HG03097 (cell line): Measurements from ENCODE around the gene MST1.
"Not testable (repeated sequence)": the region's sequence is repeated elsewhere in the genome, so short reads cannot be mapped to it uniquely, and the experiment has no call there.

Experiments used
- ATAC-seq: cut with Tn5 transposase; IDR thresholded peaks from one replicate; pipeline ENCODE4 v1.9.1; 2021; ENCODE audit not compliant: unreplicated experiment, low FRiP score

The MST1 gene

DNA sequence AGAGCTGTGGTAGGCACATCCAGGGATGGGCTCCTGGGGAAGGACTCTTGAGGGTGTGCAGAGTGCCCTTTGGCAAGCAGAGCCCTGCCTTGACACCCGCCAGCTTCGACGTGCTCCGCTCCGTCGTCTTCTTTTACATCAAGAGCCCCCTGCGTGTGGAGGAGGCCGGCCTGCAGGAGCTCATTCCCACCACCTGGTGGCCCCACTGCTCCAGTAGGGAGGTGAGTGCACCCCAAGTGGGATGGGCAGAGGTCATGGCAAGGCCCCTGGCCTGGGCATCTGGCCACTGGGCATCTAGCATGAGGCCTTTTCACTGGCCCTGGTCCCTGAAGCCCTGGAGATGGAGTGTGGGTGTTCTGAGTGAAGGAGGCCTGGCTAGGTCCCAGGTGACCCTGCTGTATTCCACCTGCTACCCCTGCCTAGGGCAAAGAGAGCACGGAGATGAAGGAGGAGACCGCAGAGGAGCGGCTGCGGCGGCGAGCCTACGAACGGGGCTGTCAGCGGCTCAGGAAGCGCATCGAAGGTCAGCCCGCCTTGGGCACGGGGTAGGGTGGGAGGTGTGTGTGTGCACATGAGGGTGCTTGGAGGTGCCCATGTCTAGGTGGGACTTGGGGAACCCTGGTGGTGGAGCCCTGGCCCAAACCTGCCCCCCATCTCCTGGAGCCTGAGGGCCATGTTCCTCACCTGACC lies 12.3 kb upstream of the MST1 start:
- no peak for ATAC-seq

DNA sequence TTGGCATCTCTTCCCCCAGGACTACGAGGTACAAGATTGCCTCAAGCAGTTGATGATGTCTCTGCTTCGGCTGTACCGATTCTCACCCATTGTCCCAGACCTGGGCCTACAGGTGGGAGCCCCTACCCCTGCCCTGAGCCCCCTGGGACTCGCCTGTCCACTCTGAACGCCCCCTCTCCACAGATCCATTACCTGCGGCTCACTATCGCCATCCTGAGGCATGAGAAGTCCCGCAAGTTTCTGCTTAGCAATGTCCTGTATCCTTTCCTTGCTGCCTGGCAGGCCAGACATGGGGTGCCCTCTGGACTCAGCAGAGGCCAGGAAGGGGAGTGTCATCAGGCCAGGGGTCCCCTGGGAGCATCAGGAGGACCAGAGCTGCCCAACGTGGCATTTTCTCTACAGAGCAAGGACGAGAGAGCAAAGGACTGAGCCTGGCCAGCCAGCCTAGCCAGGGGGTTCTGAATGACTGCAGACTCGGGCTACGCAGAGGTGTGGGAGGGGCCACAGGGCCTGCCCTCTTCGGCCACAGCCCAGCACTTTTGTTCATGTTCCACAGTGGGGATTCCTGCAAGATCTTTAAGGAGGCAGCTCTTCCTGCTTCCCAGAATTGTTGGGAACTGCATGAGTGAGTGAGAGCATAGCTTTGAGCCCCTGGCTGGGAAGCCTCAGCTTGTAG lies 11.3 kb upstream of the MST1 start:
- ATAC-seq = no peak

DNA sequence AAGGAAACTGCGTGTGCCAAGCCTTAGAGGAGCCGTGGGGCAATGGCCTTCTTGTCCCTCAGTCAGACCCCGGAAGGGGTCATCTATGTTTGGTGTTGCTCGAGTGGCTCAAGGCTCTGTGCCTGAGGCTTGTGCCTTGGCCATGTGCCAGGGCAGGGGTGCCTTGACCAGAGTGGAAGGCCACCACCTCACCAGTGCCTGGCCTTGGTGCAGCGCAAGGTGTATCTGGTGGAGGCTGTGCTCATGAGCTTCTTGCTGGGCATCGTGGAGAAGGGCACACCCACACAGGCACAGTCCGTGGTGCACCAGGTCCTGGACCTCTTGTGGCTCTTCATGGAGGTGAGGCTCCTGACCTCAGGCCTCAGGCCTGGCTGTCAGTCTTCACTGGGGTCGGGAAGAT lies 10.7 kb upstream of the MST1 start:
- no peak for ATAC-seq

DNA sequence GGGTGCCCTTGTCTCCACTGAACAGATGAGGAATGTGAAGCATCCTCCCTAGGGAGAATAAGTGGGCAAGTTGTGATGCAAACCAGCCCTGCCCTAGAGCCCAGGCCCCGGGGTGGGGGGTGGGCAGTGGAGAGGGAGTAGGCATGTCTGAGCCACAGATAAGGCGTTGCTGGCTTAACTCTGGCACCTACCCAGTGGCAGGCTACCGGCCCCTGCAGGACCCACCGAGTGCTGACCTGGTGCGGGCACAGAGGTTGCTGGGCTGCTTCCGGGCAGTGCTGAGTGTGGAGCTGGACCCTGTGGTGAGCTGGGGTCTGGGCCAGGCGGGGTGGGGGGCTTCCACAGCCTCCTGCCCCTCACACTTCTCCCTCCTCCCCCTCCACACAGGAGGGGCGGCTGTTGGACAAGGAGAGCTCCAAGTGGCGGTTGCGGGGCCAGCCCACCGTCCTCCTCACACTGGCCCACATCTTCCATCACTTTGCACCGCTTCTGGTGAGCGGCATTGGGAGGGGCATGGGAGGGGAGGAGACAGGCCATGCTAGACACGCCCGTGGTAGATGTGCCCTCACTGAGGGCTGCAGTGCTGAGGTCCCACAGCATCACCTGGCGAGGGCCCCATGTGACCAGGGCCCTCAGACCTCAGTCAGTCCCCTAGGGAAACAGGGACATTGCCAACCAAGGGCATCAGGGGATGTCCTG lies 10.2 kb upstream of the MST1 start:
- no peak for ATAC-seq

DNA sequence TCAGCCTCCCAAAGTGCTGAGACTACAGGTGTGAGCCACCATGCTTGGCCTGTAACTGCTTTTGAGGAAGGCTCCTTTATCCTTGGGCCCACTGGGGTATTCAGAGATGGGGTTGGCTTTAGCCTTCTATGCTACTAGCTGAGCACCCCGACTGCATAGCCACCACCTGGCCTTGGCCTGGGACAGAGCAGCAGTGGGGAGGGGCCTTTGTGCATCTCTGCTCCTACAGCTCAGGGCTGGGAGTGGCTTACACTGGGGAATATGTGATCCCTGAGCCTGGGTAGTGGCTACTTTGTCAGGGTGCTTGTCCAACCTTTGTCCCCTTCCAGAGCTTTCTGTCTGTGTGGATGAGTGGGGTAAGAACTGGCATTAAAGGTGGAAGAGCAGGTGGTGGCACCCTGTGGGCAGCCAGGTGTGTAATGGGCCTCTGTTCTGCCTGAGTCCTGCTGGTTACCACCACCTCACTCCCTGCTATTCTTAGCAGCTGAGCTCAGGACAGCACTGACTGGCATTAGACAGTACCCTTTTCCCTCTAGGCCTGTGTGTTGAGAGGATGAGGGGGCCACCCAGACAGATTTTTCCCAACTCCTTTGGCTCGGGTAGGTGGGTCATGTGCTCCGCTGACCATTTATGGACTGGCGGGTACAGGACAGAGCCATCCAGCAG lies 6.2 kb upstream of the MST1 start:
- not testable (repeated sequence) for ATAC-seq

DNA sequence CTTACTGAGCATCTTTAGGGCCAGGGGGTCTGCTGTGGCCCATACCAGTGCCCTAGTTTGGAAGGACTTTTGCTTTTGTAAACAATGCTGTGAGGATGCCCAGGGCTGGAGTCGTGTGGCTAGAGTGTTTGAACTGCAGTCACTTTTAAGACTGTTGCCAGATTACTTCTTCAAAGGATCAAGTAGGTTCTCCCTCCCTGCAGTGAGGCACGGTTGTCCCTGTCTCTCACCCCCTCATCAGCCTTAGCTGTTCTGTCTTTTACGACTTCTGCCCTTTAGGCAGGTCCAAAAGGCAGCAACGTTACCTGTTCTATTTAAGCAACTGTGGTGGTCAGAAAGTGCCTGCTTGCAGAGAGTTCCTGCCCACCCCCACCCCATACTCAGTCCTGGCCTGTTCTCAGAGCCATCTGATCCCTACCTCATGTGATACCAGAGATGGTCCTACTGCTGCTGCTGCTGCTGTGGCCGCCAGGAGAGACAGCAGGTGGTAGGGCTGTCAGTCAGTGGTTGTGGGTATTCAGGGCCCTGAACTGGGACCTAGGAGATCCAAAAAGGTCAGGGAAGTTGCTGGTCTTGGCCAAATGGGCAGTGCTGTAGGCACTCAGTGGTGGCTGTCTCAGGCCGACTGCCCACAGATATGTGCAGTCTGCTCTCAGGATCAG lies 5.3 kb upstream of the MST1 start:
- not testable (repeated sequence) for ATAC-seq

DNA sequence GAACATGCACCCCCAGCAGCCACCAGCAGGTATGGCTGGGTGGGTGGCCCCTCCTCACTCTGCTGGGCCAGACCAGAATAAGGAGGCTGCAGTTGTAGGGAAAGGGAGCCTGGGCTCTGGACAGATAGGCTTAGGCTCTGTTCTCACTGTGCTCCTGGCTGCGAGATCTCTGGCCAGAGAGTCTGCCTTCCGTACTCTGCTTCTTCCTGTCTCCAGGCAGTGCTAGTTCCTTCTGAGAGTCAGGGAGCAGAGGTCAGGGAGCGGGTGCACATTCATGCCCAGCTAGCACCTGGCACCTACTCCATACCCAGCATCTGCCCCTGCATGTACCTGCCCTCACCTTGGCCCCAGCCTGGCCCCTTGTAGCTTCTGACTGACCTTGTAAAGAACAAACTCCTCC lies 2.2 kb upstream of the MST1 start:
- not testable (repeated sequence) for ATAC-seq

DNA sequence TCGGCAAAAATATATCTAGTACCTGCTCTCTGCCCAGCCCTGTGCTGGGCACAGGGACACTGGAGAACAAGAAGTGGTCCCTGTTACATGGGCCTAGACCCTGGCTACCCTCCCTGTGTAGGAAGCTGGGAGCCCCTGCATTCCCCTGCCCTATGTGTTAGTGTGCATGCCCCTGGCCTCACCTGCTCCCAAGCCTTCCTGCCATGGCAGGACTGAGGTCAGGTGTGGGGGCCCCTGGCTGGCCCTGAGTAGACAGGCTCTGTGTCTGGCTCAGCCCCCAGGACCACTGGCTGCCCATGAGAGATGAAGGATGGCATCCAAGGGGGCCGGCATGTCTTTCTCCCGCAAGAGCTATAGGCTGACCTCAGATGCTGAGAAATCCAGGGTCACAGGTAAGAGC lies 1.6 kb upstream of the MST1 start:
- not testable (repeated sequence) for ATAC-seq

DNA sequence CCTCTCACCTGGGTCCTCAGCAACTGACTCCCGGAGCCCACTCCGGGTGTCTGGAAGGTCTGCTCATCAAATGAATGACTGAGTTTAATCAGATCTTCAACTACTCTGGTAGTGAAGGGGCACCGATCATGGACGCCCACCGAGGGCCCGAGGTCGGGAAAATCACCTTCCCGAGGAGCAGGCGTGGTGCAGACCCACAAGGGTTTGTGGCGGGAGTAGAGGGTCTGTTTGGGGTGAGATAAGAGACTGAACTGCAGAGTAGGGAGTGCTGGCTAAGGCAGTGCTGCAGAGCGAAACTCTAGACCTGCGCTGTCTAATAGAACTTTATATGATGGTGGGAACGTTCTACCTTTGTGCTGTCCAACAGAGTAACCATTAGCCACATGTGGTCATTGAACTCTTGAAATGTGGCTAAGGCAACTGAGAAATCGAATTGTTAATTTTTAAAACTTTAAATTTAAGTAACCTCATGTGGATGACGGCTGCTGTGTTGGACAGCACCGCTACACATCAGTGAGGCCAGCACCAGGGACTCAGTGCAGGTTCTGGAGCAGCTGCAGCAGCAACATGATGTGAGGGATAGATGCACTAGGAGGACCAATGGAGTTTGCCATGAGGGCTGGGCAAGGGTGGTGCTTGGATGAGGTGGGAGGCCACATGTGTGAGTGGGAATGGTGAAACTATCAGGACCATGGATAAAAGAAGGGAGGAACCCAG lies 792 bp upstream of the MST1 start:
- ATAC-seq = not testable (repeated sequence)

DNA sequence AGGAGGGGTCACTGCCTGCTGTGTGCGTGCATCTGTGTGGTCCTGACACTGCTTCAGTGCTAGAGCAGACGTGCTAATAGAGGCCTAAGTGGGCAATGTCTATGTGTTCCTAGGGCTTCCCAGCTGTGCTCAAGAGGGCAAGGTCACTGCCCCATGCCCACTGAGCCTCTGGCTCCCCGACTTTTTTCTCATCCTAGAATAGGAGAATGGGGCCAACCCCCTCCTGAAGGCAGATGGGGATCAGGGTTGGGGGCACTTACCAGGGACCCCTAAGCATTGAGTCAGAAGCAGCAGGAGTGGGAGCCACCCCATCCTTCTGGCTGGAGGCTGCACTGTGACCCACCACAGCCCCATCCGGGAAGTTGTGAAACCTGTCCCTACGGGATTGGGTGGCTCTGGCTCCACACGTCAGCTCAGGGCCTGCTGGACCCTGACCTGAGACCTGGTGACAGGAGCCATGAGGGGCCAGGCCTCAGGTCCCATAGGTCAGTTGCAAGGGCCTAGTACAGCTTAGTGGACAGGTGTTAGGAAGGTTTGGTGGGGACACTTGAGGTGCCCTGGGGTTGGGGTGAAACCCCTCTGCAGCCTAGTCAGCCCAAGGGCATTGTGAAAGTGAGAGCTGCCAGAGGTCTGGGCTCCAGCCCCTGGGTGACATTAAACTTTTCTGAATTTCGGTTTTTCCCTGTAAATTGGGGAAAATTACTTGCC lies 782 bp downstream of the MST1 start:
- not testable (repeated sequence) for ATAC-seq

DNA sequence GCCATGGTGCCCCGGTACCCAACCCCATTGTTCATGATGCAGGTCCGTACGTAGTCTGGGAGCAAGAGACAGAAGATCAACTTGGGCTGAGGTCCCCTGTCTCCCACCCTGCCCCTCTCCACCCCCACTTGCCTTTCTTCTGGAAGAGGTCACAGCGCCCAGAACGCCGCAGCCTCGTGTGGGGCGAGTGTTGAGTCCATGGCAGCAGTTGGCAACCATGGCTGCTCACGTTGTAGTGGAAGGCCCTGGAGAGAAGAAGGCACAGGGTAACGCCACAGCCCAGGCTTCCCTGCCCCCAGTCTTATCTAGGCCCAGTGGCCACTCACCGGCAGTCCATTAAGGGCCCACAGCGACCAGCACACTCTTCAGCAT lies 1.9 kb downstream of the MST1 start:
- not testable (repeated sequence) for ATAC-seq

DNA sequence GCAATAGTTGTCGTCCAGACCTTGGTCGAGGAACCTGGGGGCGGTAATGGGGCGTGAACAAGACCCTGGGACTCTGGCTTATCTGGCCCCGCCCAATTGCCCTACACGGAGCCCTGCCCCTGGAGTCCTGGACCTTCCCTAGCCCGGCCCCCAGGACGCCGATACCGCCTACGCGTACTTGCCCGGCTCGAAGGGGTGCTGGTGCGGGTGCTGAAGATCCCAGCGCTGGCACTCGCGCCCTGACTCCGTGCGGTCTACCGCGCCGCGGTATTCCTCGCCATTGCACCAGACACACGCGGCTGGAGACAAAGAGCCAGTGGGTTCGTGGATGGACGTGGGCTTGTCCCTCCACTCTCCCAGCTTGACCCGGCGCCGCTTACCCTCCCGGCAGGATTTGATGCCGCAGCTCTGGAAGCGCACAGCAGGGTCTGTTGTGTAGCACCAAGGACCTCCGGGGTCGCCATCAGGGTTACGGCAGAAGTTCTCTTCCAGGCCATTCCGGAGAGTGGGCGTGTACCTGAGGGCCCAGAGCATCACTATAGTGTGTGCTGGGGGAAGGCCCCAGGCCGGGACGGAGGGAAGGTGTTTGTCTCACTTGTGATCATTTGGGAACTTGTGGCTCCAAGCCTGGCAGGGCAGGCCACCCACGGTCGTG lies 2.4 kb downstream of the MST1 start:
- ATAC-seq = not testable (repeated sequence)

DNA sequence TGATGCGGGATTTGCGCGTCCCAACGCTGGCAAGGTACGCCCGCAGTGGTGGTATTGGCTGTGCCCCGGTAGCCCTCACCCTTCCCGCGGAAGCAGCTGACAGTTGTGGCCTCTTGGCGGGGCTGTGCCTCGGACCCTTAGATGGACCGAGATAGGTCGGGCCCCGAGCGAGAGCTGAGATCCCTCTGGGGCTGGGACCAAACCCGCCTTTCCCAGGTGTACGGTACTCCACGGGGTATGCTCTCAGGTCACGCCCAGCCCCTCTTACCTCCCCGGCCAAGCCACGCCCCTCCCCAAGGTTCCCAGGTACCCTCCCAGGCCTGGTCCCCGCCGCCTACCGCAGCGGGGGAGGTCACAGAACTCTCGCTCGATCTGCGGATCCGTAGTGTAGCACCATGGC lies 2.9 kb downstream of the MST1 start:
- ATAC-seq = not testable (repeated sequence)

DNA sequence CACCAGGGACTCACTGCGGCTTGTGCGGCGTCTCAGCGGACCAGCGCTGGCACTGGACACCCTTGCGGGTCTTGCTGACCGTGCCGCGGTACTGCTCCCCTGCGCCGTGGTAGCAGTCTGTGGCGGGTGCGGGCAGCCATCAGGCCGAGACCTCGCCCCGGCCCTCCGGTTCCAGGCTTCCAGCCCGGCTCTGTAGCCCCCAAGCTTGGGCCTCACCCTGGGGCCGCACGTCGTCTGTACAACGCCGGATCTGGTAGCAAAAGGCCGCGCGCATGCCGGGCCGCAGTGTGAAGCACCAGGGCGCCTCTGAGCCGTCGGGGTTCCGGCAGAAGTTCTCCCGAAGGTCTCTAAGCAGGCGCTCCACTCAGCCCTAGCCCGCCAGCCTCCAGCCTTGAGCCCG lies 3.4 kb downstream of the MST1 start:
- ATAC-seq = not testable (repeated sequence)

DNA sequence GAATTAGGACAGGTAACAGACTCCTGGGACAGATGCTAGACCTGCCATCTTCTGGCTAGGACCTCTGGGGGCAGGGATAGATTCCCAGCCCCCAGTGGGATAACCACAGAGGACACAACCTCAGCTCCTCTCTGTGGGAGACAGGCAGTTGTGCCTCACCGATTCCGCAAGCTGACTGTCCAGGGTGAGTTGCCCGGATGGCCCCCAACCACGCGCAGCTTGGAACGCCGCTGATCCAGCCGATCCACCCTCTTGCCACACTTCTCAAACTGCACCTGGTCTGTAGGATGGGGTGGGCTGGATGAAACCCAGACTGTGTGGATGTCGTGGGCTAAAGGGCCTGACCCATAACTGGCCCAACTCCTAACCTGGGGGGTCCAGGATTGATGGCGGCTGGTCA lies 4.2 kb downstream of the MST1 start:
- ATAC-seq = not testable (repeated sequence)

DNA sequence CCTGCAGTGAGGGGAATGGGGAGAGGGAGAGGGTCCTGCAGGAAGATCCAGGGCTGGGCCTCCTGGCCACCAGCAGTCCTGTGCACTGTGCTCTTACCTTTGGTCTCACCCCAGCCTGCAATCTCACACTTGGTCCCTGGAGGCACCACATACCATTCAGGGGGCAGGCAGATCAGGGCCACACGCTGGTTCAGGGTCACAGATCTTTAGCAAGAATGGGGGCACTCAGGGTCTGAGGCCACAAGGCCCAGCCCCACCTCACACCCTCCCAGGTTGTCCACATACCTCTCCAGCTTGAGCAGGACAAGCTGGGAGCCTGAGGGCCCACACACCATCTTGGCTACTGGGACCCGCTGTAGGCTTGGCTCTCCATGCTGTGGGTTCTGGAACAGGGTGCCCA lies 4.8 kb downstream of the MST1 start:
- not testable (repeated sequence) for ATAC-seq

DNA sequence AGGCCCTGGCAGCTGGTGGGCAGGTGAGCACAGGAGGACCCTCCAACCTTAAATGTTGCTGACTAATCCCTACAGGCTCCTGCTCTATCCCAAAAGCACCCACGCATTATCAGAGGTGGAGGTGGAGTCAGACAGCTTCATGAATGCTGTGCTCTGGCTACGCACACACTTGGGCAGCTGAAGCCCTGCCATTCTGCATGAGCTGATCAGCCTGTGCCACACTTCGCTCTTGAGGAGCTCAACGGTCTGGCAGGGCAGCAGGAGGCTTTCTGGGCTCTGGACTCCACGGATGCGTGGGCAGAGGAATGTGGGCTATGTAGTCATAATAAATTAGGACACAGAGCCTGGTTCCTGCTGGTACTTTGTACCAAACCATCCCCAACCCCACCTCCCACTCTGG lies 6.1 kb downstream of the MST1 start:
- ATAC-seq = no peak

DNA sequence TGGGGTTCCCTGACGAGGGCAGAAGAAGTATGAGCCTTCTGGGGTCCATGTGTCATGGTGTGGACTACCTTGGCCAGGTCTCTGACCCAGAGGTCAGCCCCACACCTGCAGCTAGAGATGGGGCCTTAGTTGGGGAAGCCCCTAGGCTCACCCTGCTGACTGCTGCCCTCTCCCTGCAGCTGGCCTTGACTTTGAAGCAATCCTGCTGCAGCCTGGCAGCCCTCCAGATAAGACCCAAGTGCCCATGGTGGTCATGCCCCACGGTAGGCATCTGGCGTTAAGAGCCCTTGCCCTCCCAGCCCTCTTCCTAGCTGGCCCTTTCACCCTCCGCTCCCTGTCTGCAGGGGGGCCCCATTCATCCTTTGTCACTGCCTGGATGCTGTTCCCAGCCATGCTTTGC lies 7.7 kb downstream of the MST1 start:
- no peak for ATAC-seq

DNA sequence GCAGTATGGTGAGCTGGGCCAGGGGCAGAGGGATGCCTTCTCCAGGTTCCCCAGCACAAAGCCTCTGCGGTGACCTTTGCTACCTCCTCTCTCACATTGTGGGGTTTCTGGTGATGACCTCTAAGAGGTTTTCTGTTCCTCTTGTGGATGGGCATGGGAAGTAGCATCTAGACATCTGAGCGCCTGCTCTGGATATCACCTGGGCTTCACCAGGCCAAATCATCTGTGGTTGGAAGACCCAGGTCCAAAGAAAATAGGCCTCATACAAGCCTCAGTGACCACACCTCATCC lies 8.1 kb downstream of the MST1 start:
- ATAC-seq = no peak
